A673 (cell line): ENCODE data around the gene FOLR3.
"Not testable (repeated sequence)": the region's sequence is repeated elsewhere in the genome, so short reads cannot be mapped to it uniquely, and the experiment has no call there.

ENCODE experiments used
- EZH2 ChIP-seq: fragments of 200-600 bp; sonication (generic); IDR thresholded peaks from 2 replicates; pipeline ENCODE4 v1.6.1; 2017; ENCODE audit warnings: borderline replicate concordance, low read depth, mild to moderate bottlenecking, mixed read lengths, antibody characterized with exemption, low read length; ENCODE audit not compliant: poor library complexity, severe bottlenecking
- TF ChIP-seq, protein P1 (sequence below): fragments of 300-800, 200-600 bp; sonication (generic); conservative IDR thresholded peaks from 2 replicates; pipeline ENCODE4 v1.5.1; 2017; ENCODE audit warnings: low read depth, mild to moderate bottlenecking, antibody characterized with exemption, low read length, moderate library complexity, mixed read lengths

- not testable (repeated sequence) for TF ChIP-seq EZH2
- TF ChIP-seq, protein P1, sequence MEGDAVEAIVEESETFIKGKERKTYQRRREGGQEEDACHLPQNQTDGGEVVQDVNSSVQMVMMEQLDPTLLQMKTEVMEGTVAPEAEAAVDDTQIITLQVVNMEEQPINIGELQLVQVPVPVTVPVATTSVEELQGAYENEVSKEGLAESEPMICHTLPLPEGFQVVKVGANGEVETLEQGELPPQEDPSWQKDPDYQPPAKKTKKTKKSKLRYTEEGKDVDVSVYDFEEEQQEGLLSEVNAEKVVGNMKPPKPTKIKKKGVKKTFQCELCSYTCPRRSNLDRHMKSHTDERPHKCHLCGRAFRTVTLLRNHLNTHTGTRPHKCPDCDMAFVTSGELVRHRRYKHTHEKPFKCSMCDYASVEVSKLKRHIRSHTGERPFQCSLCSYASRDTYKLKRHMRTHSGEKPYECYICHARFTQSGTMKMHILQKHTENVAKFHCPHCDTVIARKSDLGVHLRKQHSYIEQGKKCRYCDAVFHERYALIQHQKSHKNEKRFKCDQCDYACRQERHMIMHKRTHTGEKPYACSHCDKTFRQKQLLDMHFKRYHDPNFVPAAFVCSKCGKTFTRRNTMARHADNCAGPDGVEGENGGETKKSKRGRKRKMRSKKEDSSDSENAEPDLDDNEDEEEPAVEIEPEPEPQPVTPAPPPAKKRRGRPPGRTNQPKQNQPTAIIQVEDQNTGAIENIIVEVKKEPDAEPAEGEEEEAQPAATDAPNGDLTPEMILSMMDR, result not testable (repeated sequence)
Observed at GRCh38 chr11:72142543-72142942, 7.0 kb downstream of the FOLR3 start.
